SIG-M5 (cell line): ENCODE results near the gene CDC20.
A peak's percentile ranks its signal among the peaks of the same experiment; 100 is the strongest.
"Not testable (repeated sequence)": the region's sequence is repeated elsewhere in the genome, so short reads cannot be mapped to it uniquely, and the experiment has no call there.

Experiments used
- DNase-seq: peaks from one replicate; lab custom pipeline; 2025; lab: John Stamatoyannopoulos, UW

Gene CDC20

DNA sequence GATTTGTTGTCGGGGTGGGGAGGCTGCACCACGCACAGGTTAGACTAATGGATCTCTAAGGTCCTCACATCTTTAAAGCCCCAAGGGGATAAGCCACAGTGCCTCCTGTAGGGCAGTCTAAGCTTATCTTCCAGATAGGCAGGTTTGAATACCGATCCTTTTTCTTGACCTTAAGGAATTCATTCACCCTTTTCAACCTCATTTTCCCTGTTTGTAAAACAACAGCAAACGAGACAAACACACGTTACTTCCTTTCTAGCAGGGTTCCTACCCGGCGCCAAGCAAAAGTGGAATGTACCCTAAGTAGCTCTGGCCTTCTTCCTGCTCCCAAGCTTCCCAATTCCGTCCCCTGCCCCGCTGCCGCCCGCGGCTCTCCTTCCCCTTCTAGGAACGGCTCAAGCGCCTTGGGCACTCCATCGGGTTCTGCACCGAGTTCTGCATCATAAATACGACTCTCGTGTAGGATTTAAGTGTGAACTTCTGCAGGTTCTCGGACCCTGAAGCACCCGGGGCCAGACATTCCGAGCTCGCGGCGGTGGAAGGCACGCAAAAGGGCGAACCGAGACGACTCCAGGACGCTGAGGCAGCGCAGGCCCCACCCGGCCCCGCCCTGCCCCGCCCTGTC, 548 bp upstream of the CDC20 start:
- DNase-seq: no peak

- DNase-seq: no peak
Observed at GRCh38 chr1:43359696-43360095, 915 bp downstream of the CDC20 start.

- no peak for DNase-seq
Observed at GRCh38 chr1:43360616-43361015, 1.8 kb downstream of the CDC20 start.

- no peak for DNase-seq
Observed at GRCh38 chr1:43363283-43363934, 4.6 kb downstream of the CDC20 start.

GRCh38 chr1:43363935-43364525, 5.2 kb downstream of the CDC20 start:
- DNase-seq: no peak

DNA sequence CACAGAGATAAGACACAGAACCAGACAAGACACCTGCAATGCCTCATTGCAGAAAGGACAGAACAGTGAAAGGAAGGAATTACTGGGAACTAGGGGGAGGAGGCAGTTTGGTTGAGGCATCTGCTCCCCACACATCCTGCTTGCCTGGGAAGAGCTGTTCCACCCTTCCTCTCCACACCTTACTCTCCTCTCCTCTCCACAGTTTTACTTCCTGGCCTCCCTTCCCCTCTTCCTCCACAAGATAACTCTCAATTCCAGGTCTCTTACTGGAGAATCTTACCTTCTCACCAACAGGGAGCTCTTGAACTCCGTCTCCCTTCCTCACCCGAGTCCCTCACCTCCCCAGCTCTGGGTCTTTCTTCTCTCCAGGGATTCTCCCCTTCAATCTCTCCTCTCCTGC, 6.9 kb downstream of the CDC20 start:
- no peak for DNase-seq

DNA sequence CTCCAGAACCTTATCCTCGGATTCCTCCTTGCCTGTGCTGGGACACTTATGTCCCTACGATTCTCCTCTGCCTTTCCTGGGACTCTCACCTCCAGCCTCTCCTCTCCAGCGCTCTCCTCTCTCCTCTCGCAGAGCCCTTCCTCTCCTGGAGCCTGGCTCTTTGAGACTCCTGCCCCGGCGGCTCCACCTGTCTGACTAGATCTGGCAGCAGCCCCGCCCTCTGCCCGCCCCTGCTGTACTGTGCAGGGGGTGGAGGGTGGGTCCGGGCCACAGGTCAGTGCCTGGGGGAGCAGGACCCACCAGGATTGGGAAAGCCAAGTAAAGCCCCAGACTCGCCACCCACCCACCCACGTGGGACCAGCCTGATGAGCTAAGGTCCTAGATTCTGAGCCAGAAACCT, 7.4 kb downstream of the CDC20 start:
- no peak for DNase-seq

DNA sequence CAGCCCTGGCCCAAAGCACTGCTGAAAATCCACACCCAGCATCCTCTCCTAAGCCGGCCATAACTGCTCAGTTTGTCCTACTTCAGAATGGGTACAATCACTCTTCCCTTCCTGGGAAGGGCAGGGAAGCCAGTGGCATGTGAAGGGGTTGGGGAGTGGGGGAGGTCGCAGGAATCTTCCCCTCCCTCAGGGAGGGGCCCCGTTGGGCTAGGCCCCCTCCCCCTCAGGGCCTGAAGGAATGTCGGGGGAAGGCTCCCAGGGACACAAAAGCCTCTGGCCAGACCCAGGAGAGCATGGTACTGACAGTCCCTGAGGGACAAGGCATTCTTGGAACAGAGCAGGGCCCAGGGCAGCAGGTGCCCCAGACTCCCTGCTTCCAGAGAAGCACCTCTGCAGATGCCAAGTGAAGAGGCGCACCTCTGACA, 7.8 kb downstream of the CDC20 start:
- DNase-seq: no peak

GRCh38 chr1:43367026-43367903, 8.5 kb downstream of the CDC20 start:
- DNase-seq: no peak

GRCh38 chr1:43367904-43368645, 9.3 kb downstream of the CDC20 start, which contains the start of gene ELOVL1:
Gene ELOVL1 (minus strand): TSS chr1:43368011. CDS start chr1:43365609, 2,402 bp downstream.
- DNase-seq: peak; percentile 62

GRCh38 chr1:43368646-43369020, 9.9 kb downstream of the CDC20 start:
- no peak for DNase-seq

GRCh38 chr1:43369779-43370178, 11.0 kb downstream of the CDC20 start:
- not testable (repeated sequence) for DNase-seq

GRCh38 chr1:43370564-43370963, 11.8 kb downstream of the CDC20 start:
- DNase-seq: no peak

GRCh38 chr1:43372172-43372571, 13.4 kb downstream of the CDC20 start:
- DNase-seq: no peak

GRCh38 chr1:43373066-43373940, 14.5 kb downstream of the CDC20 start:
- DNase-seq: no peak

DNA sequence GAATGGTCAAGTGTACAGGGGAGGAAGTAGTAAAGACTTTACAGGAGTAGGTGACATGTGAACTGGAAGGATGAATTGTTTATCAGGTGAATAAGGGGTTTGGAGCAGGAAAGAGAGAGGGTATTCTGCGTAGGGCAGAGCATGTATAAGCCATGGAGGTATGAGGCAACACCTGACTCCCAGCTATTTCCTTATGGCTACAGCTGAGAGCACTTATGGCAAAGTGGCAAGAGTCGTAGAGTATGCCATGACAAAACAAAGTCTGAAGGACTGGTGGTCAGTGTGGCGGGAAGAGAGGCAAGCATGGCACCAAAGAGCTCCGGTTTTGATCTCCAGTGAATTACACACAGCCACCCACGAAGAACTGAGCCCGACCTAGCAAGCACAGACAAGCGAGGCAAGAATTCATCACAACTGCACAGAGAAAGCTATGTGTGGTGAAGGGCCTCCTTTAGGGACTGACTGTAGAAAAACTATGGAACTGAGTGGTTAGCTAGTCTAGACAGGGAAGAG, 18.0 kb downstream of the CDC20 start:
- DNase-seq: no peak

DNA sequence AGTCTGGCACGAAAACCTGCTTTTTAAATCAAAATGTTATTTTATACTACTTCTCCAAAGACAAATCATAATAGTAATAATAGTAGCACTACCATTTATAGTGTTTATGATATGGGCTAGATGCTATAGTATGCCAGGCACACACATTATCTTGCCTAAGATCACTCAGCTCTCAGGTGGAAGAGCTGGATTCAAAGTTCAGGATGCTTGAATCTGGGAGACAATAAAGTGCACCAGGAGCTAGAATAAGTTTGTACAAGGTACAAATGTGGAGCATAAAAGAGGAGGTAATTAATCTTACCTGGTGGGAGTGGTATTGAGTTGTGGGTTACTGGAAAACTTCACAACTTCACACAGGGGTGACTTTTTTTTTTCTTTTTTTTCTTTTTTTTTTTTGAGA, 19.1 kb downstream of the CDC20 start:
- no peak for DNase-seq

DNA sequence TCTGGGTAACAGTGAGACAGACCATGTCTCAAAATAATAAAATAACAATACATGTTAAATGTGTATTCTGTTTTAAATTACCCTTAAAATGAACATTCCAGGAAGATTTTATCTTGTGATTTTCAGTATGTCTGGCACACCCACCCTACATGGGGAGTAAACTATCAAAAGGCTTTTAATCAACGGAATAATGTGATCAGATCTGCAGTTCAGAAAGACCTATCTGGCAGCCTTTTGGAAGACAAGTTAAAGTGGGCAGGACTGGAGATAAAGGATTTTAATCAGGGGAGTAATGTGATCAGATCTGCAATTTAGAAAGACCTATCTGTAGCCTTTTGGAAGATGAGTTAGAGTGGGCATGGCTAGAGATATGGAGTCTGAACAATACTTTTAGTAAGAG, 20.7 kb downstream of the CDC20 start:
- DNase-seq: no peak

DNA sequence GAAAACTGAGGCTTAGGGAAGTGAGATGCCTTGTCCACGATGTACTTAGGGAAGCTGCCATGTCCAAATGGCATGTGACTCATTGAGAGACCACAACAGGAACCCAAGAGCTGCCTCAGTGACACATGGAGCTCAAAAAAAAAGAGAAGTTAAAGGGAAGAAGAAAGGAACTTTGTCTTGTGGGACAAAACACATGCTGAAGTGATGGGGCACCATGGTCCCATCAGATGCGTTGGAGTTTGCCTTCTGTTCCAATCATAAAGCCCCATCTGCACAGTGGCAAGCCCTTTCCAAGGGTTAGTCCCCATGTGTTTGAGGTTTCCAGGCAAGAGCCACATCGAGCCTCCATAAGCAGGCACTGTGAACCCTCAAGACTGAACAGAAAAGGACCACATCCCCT, 22.8 kb downstream of the CDC20 start:
- peak; percentile 16 for DNase-seq

DNA sequence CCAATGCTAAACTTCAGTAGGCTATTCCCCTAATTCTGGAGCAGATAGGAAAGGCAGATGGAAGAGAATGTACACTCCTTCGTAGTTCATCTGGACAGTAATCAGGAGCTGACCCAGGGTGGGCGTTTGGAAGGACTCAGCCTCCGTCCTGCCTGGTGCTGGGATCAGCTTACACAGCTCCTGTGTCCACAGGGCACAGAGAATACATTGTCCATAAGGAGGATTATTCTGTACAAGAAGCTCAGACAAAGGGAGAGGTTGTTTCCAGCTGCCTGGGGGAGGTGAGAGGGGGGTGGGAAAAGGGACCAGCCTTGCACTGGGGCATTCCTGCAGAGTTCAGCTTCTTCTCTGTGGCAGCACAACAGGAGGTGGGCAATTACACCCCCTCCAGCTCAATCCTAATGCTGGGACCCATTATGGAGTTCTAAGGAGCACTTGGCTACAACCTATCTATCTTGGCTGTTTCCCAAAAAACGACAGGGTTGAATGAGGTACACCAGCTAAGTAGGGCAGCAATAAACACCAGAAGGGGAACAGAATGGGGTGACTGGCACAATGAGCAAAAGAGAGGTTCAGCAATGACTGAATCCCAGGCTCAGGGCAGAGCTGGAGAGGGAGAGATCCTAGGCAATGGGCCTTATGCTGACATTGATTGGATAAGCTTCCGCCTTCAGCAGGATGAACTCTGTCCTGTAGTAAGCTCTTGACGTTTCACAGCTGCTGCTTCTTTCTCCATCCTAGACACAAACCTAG, 23.4 kb downstream of the CDC20 start:
- no peak for DNase-seq
